DMS53 treated with DMSO at 0.1 percent for 48 hours (cell line): ENCODE results near the gene G3BP2.
A peak's percentile ranks its signal among the peaks of the same experiment; 100 is the strongest.

ENCODE experiments used
- DNase-seq: peaks from one replicate; lab custom pipeline; 2025; ENCODE audit not compliant: unreplicated experiment; lab: John Stamatoyannopoulos, UW

The G3BP2 gene

DNA sequence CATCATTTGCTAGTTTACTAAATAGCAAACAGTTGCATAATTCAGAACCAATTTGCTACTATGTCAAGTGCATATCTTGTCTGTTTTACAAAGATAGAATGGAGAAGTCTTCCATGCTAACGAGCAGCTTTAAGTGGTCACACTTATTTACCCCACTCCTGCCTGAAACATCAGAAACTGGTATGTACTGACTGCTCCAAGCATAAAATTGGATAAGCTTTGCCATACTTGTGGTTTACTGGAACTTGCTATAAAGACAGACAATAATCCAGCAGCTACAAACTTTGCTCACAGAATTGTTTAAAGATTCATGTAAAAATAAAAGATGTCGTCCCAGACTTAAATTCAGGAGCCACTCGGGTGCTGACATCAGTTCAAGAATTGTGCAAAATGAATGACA lies 29.6 kb downstream of the G3BP2 start:
- DNase-seq = no peak

DNA sequence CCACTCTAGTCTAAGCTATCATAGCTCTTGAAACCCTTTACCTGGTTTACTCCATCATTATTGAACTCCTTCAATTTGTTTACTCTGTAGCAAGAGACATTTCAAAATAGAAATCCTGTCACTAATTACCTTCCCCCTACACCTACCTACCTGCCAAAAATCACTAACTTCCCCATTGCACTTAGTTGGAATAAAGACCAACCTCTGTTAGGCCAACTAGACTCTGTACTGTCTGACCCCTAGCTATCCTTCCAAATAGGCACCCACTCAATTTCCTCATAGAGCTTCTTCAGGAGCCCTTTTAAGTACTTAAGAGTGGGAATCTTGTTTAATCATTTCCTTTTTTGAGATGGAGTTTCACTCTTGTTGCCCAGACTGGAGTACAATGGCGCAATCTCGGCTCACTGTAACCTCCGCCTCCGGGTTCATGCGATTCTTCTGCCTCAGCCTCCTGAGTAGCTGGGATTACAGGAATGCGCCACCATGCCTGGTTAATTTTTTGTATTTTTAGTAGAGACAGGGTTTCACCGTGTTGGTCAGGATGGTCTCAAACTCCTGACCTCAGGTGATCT lies 34.0 kb downstream of the G3BP2 start:
- no peak for DNase-seq

DNA sequence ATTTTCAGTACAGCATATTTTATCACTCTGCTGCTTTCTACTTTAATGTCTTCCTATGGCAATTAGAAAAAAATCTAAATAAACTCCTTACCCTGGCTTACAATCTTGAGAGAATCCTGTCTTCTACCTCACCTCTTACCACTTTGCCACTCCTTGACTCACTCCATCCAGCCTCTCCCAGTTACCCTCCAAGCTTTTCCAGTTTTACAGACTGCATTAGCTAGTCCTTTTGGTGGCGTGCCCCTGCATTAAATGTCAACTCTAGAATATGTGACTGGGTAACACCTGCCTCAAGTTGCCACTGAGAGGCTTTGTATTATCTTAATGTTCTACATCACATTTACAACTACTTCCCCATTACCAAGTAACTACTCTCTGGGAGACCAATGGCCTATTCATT lies 35.4 kb downstream of the G3BP2 start:
- no peak for DNase-seq

DNA sequence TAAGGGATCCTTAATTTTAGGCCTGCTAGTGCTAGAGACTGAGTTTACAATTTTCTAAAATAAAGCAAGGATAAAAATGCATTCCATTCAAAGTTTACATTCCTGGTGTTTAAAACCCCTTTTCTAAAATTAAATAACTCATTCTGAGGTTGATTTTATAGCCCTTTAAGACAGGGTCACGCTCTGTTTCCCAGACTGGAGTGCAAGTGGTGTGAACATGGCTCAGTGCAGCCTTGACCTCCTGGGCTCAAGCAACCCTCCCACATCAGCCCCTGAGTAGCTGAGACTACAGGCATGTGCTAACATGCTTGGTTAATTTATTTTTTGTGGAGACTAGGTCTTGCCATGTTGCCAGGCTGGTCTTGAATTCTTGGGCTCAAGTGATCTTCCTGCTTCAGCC lies 36.0 kb downstream of the G3BP2 start:
- DNase-seq = no peak

DNA sequence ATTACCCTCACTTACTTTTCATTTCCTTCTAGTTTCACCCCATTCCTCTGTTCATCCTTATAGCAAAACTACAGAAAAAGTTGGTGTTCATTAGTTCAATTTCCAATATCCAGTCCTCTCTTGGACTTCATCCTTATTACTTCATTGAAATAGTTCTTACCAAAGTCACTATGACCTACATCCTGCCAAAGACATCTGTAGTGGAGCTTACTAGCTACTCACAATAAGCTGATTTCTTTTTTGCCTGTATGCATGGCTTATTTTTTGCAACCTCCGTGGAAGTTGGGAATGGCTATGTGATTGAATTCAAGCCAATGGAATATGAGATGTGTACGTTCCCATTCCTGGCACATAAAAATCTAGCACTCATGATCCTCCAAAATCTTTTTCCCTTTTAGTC lies 38.3 kb downstream of the G3BP2 start:
- DNase-seq = no peak

DNA sequence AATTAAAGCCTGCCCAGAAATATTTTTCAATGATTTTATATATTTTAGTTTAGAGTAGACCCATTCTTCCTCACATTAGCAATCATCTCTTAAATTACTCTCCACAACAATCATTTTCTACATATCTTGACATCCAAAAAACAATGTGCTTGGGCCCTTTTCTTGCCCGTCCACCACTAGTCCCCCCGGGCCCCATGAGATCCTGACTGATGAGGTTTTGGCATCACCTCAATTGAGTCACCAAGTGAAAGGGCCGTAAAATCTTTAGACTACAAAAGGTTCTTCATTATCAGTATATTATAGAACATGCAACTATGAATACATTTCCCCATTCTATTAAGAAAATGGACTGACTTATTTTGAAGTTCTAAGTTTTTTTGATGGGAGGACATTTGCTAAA lies 38.9 kb downstream of the G3BP2 start:
- no peak for DNase-seq

DNA sequence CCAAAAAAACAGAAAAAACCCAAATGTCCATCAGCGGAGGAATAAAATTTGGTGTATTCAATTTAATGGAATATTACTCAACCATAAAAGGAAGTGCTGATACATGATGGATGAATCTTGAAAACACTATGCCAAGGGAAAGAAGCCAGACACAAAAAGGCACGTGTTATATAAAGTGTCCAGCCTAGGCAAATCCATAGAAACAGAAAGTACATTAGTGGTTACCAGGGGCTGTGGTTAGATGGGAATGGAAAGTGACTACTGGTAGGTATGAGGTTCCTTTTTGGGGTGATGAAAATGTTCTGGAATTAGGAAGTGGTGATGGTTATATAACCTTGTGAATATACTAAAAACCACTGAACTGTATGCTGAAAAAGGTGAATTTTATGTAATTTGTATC lies 39.4 kb downstream of the G3BP2 start:
- DNase-seq = no peak

DNA sequence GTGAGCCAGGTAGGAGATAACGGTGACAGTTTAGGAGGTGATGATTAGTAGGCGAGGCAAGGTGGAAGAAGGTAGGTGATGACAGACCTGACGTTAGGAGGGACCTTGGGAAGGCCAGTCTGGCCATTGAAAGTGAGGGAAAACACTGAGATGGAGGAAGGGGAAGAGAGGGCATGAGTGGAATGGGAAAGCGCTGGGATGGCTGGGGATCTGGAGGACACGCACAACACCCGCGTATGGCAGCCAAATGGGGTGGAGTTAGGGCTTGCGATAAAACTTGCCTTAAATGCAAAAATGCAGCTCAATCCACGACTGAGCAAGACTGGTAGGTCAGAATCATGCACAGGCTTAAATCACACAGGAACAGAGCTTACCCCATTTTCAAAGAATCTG lies 42.3 kb downstream of the G3BP2 start:
- no peak for DNase-seq

DNA sequence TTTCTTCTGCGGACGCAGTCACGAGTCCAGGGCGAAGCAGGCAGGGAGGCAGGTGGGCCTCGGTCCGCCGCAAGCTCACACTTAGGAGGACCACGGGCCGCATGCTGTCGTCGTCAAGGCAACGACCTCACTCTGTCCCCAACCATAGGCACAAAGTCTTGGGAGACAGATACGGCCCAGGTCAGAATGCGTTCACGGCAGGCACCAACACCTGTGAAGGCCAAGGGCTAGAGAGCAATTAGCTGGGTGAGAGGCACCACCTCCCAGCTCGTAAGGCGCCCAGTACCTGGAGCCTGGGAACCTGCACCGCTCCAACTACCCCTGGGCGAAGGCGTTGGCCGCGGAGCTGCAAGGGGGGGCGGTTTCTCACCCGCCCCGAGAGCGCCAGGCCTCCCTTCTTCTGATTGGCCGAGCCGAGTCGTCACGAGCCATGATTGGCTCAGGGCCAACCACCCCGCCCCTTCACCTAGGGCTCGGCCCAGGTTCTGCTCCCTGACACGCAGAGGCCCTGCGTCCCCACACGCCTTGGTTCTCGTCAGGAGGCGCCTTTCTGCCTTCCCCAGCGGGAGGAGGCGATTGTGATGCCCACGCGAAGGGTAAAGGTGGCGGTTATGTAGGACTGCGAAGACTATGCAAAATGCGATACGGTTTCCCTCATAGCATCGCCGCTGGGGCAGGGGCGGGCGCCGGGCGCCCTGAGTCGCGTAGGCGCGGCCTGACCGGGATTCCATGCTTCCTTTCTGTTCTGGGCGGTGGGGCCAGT lies 42.9 kb downstream of the G3BP2 start, which contains the start of gene CDKL2:
TSS of gene CDKL2 (minus strand) at position 355 of the 763 bp plus-strand sequence. CDS start 4,540 bp downstream, outside the sequence.
- DNase-seq = peak; percentile 75

DNA sequence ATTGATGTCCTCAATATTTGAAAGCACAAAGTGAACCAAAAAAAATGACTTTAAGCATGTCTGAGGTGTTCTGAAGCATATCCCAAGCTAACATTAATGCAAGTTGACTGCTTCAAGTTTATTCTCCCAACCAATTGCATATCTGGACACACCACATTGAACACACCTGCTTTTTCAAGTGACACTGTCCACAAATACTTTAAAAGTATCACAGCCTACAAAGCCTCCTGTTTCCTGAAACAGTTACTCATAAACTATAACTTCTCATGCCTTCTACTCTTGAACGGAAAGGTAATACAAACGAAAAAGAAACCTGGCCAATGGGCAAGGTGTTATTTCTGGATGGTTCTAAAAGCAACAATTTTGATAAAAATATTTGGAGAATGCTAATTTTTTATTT lies 44.0 kb downstream of the G3BP2 start:
- peak; percentile 30 for DNase-seq

DNA sequence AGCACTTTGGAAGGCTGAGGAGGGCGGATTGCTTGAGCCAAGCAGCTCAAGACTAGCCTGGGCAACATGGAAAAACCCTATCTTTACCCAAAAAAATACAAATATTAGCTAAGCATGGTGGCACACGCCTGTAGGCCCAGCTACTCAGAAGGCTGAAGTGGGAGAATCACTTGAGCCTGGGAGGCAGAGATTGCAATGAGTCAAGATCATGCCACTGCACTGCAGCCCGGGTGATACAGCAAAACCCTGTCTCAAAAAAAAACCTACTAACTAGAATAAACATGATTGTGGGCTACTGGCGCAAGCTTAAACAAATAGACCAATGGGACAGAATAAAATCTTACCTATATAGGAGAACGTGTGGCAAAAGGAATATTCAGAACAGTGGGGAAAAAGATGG lies 50.2 kb downstream of the G3BP2 start:
- DNase-seq = no peak

DNA sequence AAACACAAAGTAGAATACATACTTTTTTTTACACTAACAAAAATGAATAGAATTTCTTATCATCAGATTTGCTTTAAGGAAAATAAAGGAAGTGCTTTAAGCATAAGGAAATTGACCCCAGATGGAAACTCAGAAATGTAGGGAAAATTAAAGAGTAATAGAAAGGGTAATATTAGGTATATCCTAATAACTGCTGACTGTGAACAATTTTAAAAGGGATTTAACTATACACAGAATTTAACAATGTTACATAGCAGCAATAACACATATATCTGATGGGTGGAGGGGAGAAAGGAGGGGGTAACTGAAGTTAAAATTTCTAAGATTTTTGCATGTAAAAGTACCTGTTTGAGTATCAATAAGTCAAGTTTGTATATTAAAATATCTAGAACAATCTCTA lies 51.5 kb downstream of the G3BP2 start:
- DNase-seq = no peak

DNA sequence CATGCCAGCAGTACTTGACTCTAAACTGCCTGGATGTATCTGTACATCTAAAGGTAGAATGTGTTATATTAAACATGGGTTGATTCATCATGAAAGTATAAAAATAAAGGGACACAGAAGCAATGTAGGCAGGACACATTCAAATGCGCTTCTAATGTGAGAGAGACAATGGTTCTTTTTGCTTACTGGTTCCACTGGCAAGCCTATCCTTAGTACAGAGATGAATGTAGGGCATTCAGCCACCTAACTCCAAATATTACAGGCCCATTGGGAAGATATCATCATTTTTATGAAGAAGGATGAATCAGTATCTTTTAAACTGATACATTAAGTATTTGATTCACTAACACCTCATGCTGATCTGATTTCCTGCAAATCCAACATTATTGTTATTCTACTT lies 60.9 kb downstream of the G3BP2 start:
- DNase-seq = no peak

DNA sequence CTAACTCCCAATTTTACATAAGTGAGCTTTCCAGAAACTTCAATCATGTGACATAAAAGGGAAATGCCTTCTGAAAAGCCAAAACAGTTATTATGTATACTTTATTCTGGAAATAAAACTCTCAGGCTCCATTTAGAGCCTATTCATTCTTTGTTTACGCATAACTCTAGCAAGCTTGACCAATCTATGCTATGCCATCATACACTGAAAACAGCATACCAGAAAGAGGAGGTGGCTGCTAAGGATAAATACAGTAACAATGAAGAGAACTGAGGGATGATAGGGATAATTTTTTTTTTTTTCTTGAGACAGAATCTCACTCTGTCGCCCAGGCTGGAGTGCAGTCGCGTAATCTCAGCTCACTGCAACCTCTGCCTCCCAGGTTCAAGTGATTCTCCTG lies 67.3 kb downstream of the G3BP2 start:
- no peak for DNase-seq

DNA sequence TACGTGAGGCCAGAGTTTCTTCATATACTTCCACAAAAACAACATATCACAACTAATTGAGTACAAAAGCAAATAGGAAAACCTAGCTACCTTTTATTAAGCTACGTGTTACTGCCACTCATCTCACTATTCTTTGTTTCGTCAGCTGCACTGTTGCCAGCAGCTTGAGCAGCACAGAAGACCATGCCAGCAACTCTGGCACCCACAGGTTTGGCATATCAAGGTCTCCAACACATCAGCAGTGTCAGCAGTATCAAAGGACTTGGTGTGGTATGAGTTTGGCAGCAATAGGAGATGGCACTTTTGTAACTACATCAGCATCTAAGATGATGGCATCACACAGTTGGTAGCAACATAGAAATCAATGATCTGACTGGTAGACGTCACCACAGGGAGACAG lies 73.6 kb downstream of the G3BP2 start:
- DNase-seq = no peak

DNA sequence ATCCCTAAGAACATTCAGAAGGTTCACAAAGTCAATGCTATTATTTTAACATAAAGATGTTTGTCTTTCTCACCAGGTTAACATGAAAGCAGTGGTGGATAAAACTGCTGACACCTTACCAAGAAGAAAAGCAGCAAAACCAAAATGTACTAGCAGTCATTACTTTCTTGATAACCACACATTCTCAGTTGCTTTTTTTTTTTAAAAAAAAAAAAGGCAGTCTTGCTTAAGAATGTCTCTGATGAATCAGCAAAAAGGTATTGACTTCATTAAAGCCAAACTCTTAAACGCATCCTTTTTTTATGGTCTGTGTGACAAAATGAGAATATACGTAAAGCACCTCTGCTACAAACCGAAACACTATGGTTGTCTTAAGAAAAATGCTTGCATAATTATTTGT lies 74.8 kb downstream of the G3BP2 start:
- DNase-seq = no peak

DNA sequence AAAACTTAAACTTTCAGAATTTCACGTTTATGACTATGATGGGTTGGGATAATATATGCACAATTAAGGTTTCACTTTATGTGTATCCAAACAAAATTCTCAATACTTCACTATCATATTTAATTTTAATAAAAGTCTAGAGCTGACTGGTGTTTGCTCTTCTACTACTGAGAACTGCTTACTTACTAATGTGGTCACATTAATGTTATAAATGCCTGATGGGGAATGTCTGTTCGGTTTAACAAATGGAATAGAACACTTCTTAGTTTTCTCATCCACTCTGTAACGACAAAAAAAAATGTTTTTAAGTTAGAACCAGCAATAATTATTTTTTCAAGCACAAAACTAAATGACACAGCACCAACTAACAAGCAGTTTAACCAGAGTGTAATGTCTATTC lies 77.2 kb downstream of the G3BP2 start:
- no peak for DNase-seq

DNA sequence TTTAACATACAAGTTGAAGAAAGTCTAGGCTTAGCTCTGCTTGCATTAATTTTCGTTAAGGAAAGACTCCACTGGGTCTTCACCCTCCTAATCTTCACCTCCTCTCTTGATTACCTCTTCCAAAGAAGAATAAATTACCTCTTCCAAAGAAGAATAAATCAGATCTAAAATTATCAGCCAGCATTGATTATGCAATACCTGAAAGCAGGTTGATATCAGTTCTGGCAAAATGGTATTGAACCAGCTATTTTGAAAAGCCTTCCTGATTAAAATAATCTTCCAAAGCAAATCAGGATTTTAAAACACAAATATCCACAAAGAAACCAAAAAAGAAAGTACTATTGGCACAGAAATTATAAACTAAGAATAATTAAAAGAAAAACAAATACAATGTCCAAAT lies 79.8 kb downstream of the G3BP2 start:
- DNase-seq = no peak
